CD4-positive, alpha-beta T cell treated with Interferon gamma for 1 hour (primary cell): ENCODE results near the gene GALC.
"Not testable (repeated sequence)": the region's sequence is repeated elsewhere in the genome, so short reads cannot be mapped to it uniquely, and the experiment has no call there.

Experiments used
- DNase-seq: peaks from one replicate; pipeline ENCODE4 v3.0.0-alpha.2; 2020

GALC gene

GRCh38 chr14:87992718-87993628, at the start of gene GALC:
TSS of gene GALC (minus strand) at chr14:87993182. CDS start at chr14:87993164, 18 bp downstream.
- peak; percentile 96 for DNase-seq

DNA sequence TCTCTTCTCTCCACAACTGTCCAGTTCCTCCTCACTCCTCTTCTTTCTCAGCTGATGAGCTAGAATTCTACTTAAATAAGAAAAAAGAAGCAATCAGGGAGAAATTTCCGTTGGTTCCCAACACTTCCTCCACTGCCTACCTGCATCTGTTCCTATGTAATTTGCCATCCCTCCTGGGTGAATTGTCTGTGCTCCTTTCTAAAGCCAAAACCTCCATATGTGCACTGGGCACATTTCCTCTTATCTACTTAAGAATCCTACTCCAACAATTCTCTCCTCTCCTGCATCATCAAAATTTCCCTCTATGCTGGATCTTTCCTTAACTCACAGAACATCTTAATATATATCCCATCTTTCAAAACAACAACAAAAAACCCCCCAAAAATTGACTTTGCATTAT, 47.2 kb upstream of the GALC start:
- no peak for DNase-seq

- DNase-seq = no peak
These were observed 46.2 kb upstream of the GALC start for GRCh38 chr14:88039197-88039596.

- DNase-seq = no peak
These were observed 44.3 kb upstream of the GALC start for GRCh38 chr14:88037325-88037724.

- no peak for DNase-seq
These were observed 43.4 kb upstream of the GALC start for GRCh38 chr14:88036422-88036821.

- DNase-seq = no peak
These were observed 41.1 kb upstream of the GALC start for GRCh38 chr14:88034076-88034475.

DNA sequence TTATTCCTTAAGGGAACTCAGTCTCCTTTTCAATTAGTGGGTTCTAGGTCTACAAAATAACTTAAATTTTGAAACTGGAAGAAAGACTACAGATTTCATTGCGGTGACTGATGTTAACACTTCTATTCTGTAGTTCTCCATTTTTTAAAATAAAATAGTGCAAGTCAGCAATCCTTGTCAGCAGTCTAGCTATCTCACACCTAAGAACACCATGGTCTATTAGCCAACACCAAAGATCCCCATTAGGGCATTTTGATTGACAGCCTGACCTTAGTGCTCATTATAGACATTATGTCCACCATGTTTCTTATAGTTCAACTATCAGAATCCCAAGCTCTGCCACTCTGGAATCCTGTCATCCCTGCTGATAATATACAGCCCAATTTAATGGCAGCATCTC, 39.4 kb upstream of the GALC start:
- no peak for DNase-seq

GRCh38 chr14:88030892-88031291, 37.9 kb upstream of the GALC start:
- DNase-seq = no peak

DNA sequence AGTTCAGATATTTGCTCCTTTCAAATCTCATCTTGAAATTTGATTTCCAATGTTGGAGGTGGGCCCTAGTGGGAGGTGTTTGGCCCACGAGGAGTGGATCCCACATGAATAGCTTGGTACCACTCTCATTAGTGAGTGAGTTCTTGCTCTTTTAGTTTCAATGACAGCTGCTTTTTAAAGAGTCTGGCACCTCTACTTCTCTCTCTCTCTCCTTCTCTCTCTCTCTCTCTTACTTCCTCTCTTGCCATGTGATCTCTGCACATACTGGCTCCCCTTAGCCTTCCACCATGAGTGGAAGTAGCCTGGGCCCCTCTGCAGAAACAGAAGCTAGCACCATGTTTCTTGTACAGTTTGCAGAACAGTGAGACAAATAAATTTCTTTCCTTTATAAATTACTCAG, 37.1 kb upstream of the GALC start:
- no peak for DNase-seq

DNA sequence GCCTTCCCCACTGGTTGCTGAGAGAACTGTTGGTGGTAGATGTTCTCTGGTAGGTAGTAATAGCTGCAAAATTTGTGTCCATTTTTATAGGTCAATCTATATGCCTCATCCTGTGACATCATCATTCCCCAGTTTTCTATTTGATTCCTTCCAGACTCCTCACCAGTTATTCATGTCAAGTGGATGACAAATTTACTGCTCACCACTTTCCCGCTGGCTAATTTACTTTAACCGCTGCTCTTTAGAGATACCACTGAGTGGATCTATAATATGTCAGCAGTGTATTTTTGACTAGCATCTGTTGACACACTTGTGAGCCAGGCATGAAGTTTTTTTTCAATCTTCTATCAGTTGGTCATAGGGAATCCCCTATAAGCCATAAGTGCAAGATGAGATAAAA, 36.5 kb upstream of the GALC start:
- no peak for DNase-seq

DNA sequence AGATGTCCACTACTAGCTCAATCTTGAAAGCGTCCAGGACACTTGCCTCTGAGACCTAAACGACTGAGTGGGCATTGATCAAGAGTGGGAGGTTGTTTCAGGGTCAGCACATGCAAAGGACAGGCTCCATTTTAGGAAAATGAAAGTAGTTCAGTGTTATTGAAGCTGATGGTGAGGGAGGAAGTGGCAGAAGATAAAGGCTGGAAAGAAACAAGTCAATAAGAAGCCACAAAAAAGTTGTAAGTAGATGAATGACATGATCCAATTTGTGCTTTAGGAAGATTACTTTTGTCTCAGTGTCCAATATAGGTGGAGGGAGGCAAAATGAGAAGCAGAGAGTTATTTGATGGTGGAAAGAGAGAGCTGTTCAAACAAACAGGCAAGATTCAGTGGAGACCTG, 33.9 kb upstream of the GALC start:
- no peak for DNase-seq

DNA sequence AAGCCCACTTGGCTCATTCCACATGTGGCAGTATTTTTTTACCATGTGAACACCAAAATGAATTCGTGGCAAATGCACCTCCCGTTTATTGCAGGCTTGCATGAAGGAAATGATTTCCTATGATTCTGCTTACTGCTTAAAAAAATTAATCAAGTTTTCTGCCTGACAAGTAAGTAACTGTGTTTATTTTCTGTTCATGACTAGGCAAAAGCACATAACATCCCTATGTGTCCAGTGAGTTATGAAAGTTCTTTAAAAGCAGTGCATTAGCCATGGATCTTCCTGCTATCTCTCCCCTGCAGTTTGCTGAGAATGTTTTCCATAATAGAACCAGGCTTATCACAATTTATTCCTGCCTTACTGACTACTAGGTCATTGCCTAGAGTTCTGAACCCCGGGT, 32.3 kb upstream of the GALC start:
- DNase-seq = no peak

- DNase-seq = not testable (repeated sequence)
These were observed 31.5 kb upstream of the GALC start for GRCh38 chr14:88024252-88025086.

DNA sequence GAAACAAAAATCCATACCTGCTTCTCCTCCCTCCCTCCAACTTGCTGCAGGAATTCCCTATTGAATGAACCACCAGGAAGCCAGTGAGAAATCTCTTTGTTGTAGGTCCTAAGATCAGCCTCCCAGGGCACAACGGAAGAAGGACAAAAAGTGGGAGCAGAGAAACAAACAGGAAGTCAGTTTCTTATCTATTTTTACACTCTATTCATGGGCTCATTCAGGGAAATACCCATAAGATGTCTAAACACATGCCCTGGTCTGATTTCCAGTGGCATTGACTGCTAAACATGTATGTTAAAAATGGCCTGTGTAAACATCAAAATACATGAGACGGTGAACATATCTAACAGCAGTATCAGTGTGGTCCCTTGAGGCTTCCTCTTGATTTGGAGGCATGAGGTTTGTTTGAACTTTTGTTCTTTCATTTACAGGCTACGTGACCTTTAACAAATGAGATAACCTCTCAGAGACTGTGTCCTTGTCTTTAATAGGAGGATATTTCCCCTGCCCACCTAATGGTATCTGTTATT, 30.7 kb upstream of the GALC start:
- DNase-seq = no peak

GRCh38 chr14:88017535-88017934, 24.6 kb upstream of the GALC start:
- no peak for DNase-seq

GRCh38 chr14:88016768-88017167, 23.8 kb upstream of the GALC start:
- no peak for DNase-seq

- peak; percentile 66 for DNase-seq
These were observed 20.9 kb upstream of the GALC start for GRCh38 chr14:88013750-88014349.

DNA sequence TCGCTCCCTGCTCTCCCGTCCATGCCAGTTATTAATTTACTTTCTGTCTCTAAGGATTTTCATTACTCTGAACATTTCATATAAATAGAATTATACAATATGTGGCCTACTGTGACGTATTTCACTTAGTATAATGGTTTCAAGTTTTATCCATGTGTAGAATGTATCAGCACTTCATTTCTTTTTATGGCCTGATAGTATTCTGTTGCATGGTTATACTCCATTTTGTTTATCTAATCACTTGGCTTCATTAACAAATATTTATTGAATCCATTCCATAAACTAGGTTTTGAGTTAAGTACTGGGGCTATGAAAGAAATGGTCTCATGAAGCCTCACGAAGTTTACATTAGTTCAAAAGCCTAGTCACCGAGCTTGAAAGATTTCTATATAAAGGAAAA, 19.5 kb upstream of the GALC start:
- no peak for DNase-seq

- DNase-seq = no peak
These were observed 17.3 kb upstream of the GALC start for GRCh38 chr14:88010331-88010730.

DNA sequence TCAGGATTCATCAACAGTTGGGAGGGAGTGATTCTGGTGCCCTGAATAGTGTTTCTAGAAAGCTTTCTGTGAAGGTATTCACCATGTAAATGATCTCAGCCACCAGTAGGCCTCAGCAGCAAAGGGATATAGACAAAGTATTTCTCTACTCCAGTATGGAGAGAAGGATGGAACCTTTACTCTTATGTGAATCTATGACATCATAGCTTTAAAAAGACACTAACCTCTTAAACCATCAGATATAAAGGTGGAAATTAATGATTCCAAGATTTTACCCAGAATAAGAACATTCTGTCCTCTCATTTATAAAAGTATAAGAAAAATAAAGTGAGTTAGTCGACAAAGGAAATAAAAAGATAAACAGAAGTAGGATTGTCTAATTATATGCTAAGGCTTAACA, 16.5 kb upstream of the GALC start:
- DNase-seq = no peak

GRCh38 chr14:88008039-88008742, 15.2 kb upstream of the GALC start:
- DNase-seq = no peak

GRCh38 chr14:88007608-88008007, 14.6 kb upstream of the GALC start:
- DNase-seq = no peak
